ENCODE data around the gene RFPL3. TPM values are rescaled to one million over a fixed set of nuclear protein-coding genes. Genes with fewer than 3 reads are reported as not detected.
"Not testable (repeated sequence)": the region's sequence is repeated elsewhere in the genome, so short reads cannot be mapped to it uniquely, and the experiment has no call there.

Gene RFPL3
- total and polyA plus RNA-seq, 2 donors (not counting 1 experiment from before 2014, with no cell fraction given): not detected

- H3K9me3 ChIP-seq (ENCODE audit: control insufficient read depth, insufficient read depth, low read depth, low read length): no peaks in the 10 kb centered on the region
- H3K79me2 ChIP-seq (ENCODE audit: control insufficient read depth, insufficient read depth, low read length): no peaks in the 10 kb centered on the region
- H3K27me3 ChIP-seq (ENCODE audit: control insufficient read depth, insufficient read depth, low read length): no peaks in the 10 kb centered on the region
- no peak overlapping the region for H2AFZ ChIP-seq (ENCODE audit: low read length)
- no peak overlapping the region for H3K27ac ChIP-seq (ENCODE audit: insufficient read depth, low read length)
- H3K4me2 ChIP-seq (ENCODE audit: extremely low read depth, insufficient read depth, low read length): no peak overlapping the region
- no peak for DNase-seq (ENCODE audit: low read depth in 2 of 2)
- TF ChIP-seq EZH2 (IDR thresholded peaks at IDR 0.05; ENCODE audit: low read length, missing control alignments) (no peak), CTCF (conservative IDR thresholded peaks at IDR 0.05 in 1 of 2, IDR thresholded peaks at IDR 0.05 in 1 of 2; ENCODE audit: low read depth in 1 of 2, low read length in 2 of 2) (no peak)
- no peaks in the 10 kb centered on the region for H4K20me1 ChIP-seq (ENCODE audit: control insufficient read depth, extremely low read depth, insufficient read depth, low read length)
- no peaks in the 10 kb centered on the region for H3K4me1 ChIP-seq (ENCODE audit: control insufficient read depth, extremely low read depth, insufficient read depth, low read length)
- no peak overlapping the region for H3K9ac ChIP-seq (ENCODE audit: insufficient read depth, low read length)
- no peaks in the 10 kb centered on the region for H3K36me3 ChIP-seq (ENCODE audit: control insufficient read depth, insufficient read depth, low read length)
- no peak overlapping the region for H3K4me3 ChIP-seq (replicated peaks in 1 of 4; ENCODE audit: control extremely low read depth in 1 of 4, insufficient read depth in 1 of 4, low read depth in 3 of 4, low read length in 4 of 4)
These were observed 9.5 kb upstream of the RFPL3 start for GRCh38 chr22:32348031-32348611.

GRCh38 chr22:32351875-32352274 lies 5.8 kb upstream of the RFPL3 start:
- not testable (repeated sequence) for H3K9me3 ChIP-seq (ENCODE audit: control insufficient read depth, insufficient read depth, low read depth, low read length); H3K79me2 ChIP-seq (ENCODE audit: control insufficient read depth, insufficient read depth, low read length); DNase-seq (ENCODE audit: low read depth in 2 of 2); H3K27me3 ChIP-seq (ENCODE audit: control insufficient read depth, insufficient read depth, low read length); H3K4me1 ChIP-seq (ENCODE audit: control insufficient read depth, extremely low read depth, insufficient read depth, low read length); H3K36me3 ChIP-seq (ENCODE audit: control insufficient read depth, insufficient read depth, low read length); H2AFZ ChIP-seq (ENCODE audit: low read length); H4K20me1 ChIP-seq (ENCODE audit: control insufficient read depth, extremely low read depth, insufficient read depth, low read length); H3K9ac ChIP-seq (ENCODE audit: insufficient read depth, low read length); H3K4me2 ChIP-seq (ENCODE audit: extremely low read depth, insufficient read depth, low read length); H3K4me3 ChIP-seq (replicated peaks in 1 of 4; ENCODE audit: control extremely low read depth in 1 of 4, insufficient read depth in 1 of 4, low read depth in 3 of 4, low read length in 4 of 4); H3K27ac ChIP-seq (ENCODE audit: insufficient read depth, low read length)

DNA sequence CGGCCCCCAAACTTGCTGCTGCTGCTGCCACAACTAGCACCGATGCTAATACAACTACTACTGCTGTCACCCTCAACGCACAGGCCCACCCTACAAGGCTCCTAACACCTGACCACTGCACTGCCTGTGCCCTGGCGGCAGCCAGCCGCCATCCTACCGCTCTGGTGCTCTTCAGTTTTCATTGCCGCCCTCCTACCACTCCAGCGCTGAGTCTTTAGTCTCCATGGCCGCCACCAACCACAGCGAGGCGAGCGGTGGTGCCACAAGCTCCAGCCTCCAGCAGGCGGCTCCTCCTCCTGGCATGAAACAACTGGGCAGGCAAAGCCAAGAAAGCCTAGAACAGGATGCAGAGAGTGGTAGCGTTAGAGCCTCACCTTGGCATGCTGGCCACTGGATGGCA lies 5.0 kb upstream of the RFPL3 start:
- H3K9ac ChIP-seq (ENCODE audit: insufficient read depth, low read length): no peak overlapping the region
- H4K20me1 ChIP-seq (ENCODE audit: control insufficient read depth, extremely low read depth, insufficient read depth, low read length): no peaks in the 10 kb centered on the region
- no peaks in the 10 kb centered on the region for H3K9me3 ChIP-seq (ENCODE audit: control insufficient read depth, insufficient read depth, low read depth, low read length)
- no peak overlapping the region for H3K4me3 ChIP-seq (replicated peaks in 1 of 4; ENCODE audit: control extremely low read depth in 1 of 4, insufficient read depth in 1 of 4, low read depth in 3 of 4, low read length in 4 of 4)
- no peaks in the 10 kb centered on the region for H3K4me1 ChIP-seq (ENCODE audit: control insufficient read depth, extremely low read depth, insufficient read depth, low read length)
- TF ChIP-seq EZH2 (IDR thresholded peaks at IDR 0.05; ENCODE audit: low read length, missing control alignments) (no peak), CTCF (conservative IDR thresholded peaks at IDR 0.05 in 1 of 2, IDR thresholded peaks at IDR 0.05 in 1 of 2; ENCODE audit: low read depth in 1 of 2, low read length in 2 of 2) (no peak)
- no peak overlapping the region for H3K27ac ChIP-seq (ENCODE audit: insufficient read depth, low read length)
- DNase-seq (ENCODE audit: low read depth in 2 of 2): no peak
- H2AFZ ChIP-seq (ENCODE audit: low read length): no peak overlapping the region
- H3K36me3 ChIP-seq (ENCODE audit: control insufficient read depth, insufficient read depth, low read length): no peaks in the 10 kb centered on the region
- H3K27me3 ChIP-seq (ENCODE audit: control insufficient read depth, insufficient read depth, low read length): no peaks in the 10 kb centered on the region
- no peaks in the 10 kb centered on the region for H3K79me2 ChIP-seq (ENCODE audit: control insufficient read depth, insufficient read depth, low read length)
- H3K4me2 ChIP-seq (ENCODE audit: extremely low read depth, insufficient read depth, low read length): no peak overlapping the region

All from fibroblast of lung (primary cell).